MM.1S (cell line): ENCODE results near the gene SYT1.

Experiments used
- CTCF ChIP-seq: fragments of 300-600 bp; sonication (generic); IDR thresholded peaks from 2 replicates; pipeline ENCODE4 v1.5.1; 2016; ENCODE audit warnings: antibody characterized with exemption, low read length, mixed read lengths
- EZH2 ChIP-seq: fragments of 300-600 bp; sonication (generic); optimal IDR thresholded peaks from 2 replicates; pipeline ENCODE3; 2017; ENCODE audit warnings: low read depth, mild to moderate bottlenecking, antibody characterized with exemption, low read length, mixed read lengths
- EZH2phosphoT487 ChIP-seq: fragments of 300-600 bp; sonication (generic); IDR thresholded peaks from 2 replicates; pipeline ENCODE4 v1.6.1; 2018; ENCODE audit warnings: antibody characterized with exemption, low read length

- TF ChIP-seq CTCF = no peak
- TF ChIP-seq EZH2 = no peak
- no peak for TF ChIP-seq EZH2phosphoT487
Measured at GRCh38 chr12:79451978-79452377, 587.4 kb downstream of the SYT1 start.
